Measurements from ENCODE around the gene PVALB.

GRCh38 chr22:36860017-36860416, 43.2 kb upstream of the PVALB start:
- TF ChIP-seq CTCF (IDR thresholded peaks at IDR 0.05 in 2 of 3, conservative IDR thresholded peaks at IDR 0.05 in 1 of 3; ENCODE audit: borderline replicate concordance in 1 of 3, insufficient read depth in 1 of 3, low read depth in 2 of 3, low read length in 2 of 3) (no peak), SRF (IDR thresholded peaks at IDR 0.05; ENCODE audit: low read depth) (no peak)

All from HCT116 (cell line).